Keratinocyte (primary cell): ENCODE data around the gene PRRT1B.

Experiments
- CTCF ChIP-seq, 3 experiments: IDR thresholded peaks in 1 of 3; conservative IDR thresholded peaks in 1 of 3; optimal IDR thresholded peaks in 1 of 3; 2 replicates in 2 of 3; 3 replicates in 1 of 3; pipeline versions ENCODE3 to v1.5.1; 2011; ENCODE audit warnings: low read length in 3 of 3, mild to moderate bottlenecking in 3 of 3, moderate library complexity in 2 of 3, control low read depth in 1 of 3, inconsistent platforms in 1 of 3; ENCODE audit not compliant: insufficient read depth in 2 of 3; ENCODE audit errors: extremely low read depth in 1 of 3
- EZH2 ChIP-seq: IDR thresholded peaks from one replicate; pipeline ENCODE4 v1.6.1; 2012; ENCODE audit warnings: inconsistent platforms, mild to moderate bottlenecking, low read length, moderate library complexity

DNA sequence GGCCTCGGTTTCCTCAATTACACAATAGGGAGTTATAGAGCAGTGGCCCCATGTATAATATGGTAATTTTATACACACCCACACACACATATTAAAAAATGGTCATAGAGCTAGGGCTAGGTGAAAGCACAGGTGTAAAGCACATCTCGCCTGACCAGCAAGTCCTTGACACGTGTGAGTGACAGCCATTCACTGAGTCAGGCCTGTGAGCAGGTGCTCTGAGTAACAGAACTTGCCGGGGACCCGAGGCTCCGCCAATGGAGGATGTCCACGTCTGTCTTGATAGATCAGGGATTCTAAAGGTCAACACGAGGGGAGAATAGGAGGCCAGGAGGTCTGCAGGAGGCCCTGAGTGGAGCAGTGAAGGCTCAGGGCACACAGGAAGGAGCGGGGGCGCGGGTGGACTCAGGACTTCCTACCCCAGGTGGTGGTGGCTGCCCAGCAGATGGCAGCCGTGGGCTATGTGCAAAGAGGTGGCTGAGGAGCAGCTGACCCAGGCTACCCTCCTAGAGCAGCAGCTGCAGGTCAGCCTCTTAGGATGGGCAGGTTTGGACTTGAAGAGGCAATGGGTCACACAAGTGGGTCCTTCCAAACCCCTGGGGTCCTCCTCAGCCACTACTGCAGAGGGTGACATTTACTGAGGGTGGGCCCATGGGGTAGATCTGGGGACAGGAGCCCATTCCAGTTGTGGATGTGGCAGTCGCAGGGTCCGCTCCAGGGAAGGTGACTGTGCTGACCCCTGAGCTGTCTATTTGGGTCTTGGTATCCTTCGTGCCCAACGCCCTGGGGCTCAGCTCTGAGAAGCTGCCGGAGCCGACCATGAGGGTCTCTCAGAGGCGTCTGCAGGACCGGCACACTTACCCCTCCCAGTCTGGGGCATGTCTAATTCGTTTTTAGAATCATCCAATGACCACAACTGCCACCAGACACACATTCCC is 45.9 kb downstream of the PRRT1B start:
- TF ChIP-seq CTCF (optimal IDR thresholded peaks at IDR 0.05 in 1 of 3, IDR thresholded peaks at IDR 0.05 in 1 of 3, conservative IDR thresholded peaks at IDR 0.05 in 1 of 3; ENCODE audit: extremely low read depth in 1 of 3, insufficient read depth in 2 of 3, low read length in 3 of 3) = peak; percentile 70 to 95 (median 81)
- no peak for TF ChIP-seq EZH2
